DOHH2 (cell line): ENCODE results near the gene GNL3.

ENCODE experiments used
- H3F3A ChIP-seq: fragments of 200-600 bp; sonication (generic), shearing (Covaris generic); 2 replicates; pipeline ENCODE4 v1.6.0; 2016; ENCODE audit warnings: antibody characterized with exemption, mild to moderate bottlenecking; ENCODE audit not compliant: control insufficient read depth, insufficient read depth
- H3K27ac ChIP-seq: fragments of 200-600 bp; sonication (generic); 2 replicates; pipeline ENCODE4 v1.5.1; 2014; ENCODE audit warnings: low read depth, mild to moderate bottlenecking, low read length, moderate library complexity
- H3K27me3 ChIP-seq: fragments of 200-600 bp; sonication (generic); 2 replicates; pipeline ENCODE4 v1.6.1; 2014; ENCODE audit warnings: mild to moderate bottlenecking, low read length, mixed read lengths; ENCODE audit not compliant: control insufficient read depth
- H3K36me3 ChIP-seq: fragments of 200-600 bp; sonication (generic); 2 replicates; pipeline ENCODE4 v1.6.1; 2014; ENCODE audit warnings: mild to moderate bottlenecking, low read length, moderate library complexity, mixed read lengths; ENCODE audit not compliant: control insufficient read depth
- H3K4me1 ChIP-seq: fragments of 200-600 bp; sonication (generic); 2 replicates; pipeline ENCODE4 v1.6.1; 2014; ENCODE audit warnings: mild to moderate bottlenecking, low read length, mixed read lengths; ENCODE audit not compliant: control insufficient read depth
- H3K4me2 ChIP-seq: fragments of 200-600 bp; sonication (generic); 2 replicates; pipeline ENCODE4 v1.6.0; 2014; ENCODE audit warnings: mild to moderate bottlenecking, low read length, moderate library complexity
- H3K4me3 ChIP-seq: fragments of 200-600 bp; sonication (generic); 2 replicates; pipeline ENCODE4 v1.5.1; 2014; ENCODE audit warnings: mild to moderate bottlenecking, low read length, mixed read lengths
- H3K79me2 ChIP-seq: fragments of 200-600 bp; sonication (generic); 2 replicates; pipeline ENCODE4 v1.6.1; 2014; ENCODE audit warnings: mild to moderate bottlenecking, low read length, mixed read lengths; ENCODE audit not compliant: control insufficient read depth
- H3K9me2 ChIP-seq: fragments of 200-600 bp; sonication (generic); replicated peaks from 2 replicates; pipeline ENCODE4 v1.6.1; 2014; ENCODE audit warnings: mild to moderate bottlenecking, low read length, mixed read lengths; ENCODE audit not compliant: control insufficient read depth
- H3K9me3 ChIP-seq: fragments of 200-600 bp; sonication (generic); 2 replicates; pipeline ENCODE4 v1.6.1; 2014; ENCODE audit warnings: antibody characterized with exemption, low read length, mixed read lengths; ENCODE audit not compliant: control insufficient read depth, insufficient read depth
- H4K20me1 ChIP-seq: fragments of 200-600 bp; sonication (generic); 2 replicates; pipeline ENCODE4 v1.6.0; 2014; ENCODE audit warnings: low read depth, mild to moderate bottlenecking, antibody characterized with exemption, low read length, moderate library complexity; ENCODE audit not compliant: control insufficient read depth, insufficient read depth
- CTCF ChIP-seq: fragments of 200-600 bp; sonication (generic); IDR thresholded peaks from one replicate; pipeline ENCODE4 v1.5.1; 2014; ENCODE audit warnings: antibody characterized with exemption, mild to moderate bottlenecking, low read depth, low read length; ENCODE audit not compliant: poor library complexity, severe bottlenecking
- EZH2phosphoT487 ChIP-seq: fragments of 200-600 bp; sonication (generic); IDR thresholded peaks from 2 replicates; pipeline ENCODE4 v1.6.1; 2017; ENCODE audit warnings: borderline replicate concordance, mild to moderate bottlenecking, antibody characterized with exemption, low read length, moderate library complexity, mixed read lengths

The GNL3 gene

GRCh38 chr3:52743152-52743551 is 57.3 kb downstream of the GNL3 start:
- Histone ChIP-seq H3K9me2 (no peaks in the 10 kb centered on the region), H4K20me1 (no peaks in the 10 kb centered on the region), H3K27me3 (no peaks in the 10 kb centered on the region), H3K27ac (no peak overlapping the region), H3K4me3 (no peak overlapping the region), H3K9me3 (no peaks in the 10 kb centered on the region), H3F3A (0 out of 2 replicates have a peak, but pooled peaks cover 2% of the 10 kb centered on the region), H3K79me2 (no peaks in the 10 kb centered on the region), H3K36me3 (peaks cover 69% of the 10 kb centered on the region), H3K4me2 (no peak overlapping the region), H3K4me1 (no peaks in the 10 kb centered on the region)
- TF ChIP-seq EZH2phosphoT487 (no peak), CTCF (no peak)

- Histone ChIP-seq H3K36me3 (peaks cover 72% of the 10 kb centered on the region), H3K4me2 (no peak overlapping the region), H3K4me3 (no peak overlapping the region), H3K79me2 (no peaks in the 10 kb centered on the region), H3F3A (0 out of 2 replicates have a peak, but pooled peaks cover 2% of the 10 kb centered on the region), H3K27ac (no peak overlapping the region), H3K9me2 (no peaks in the 10 kb centered on the region), H4K20me1 (no peaks in the 10 kb centered on the region), H3K4me1 (no peaks in the 10 kb centered on the region), H3K27me3 (no peaks in the 10 kb centered on the region), H3K9me3 (no peaks in the 10 kb centered on the region)
- TF ChIP-seq CTCF, result no peak
- TF ChIP-seq EZH2phosphoT487, result no peak
Measured at GRCh38 chr3:52743721-52744120, 57.9 kb downstream of the GNL3 start.
